K562 (cell line): ENCODE results near the gene CMTM1. TPM values are rescaled to one million over a fixed set of nuclear protein-coding genes. Genes with fewer than 3 reads are reported as not detected.

ENCODE experiments used
- ARID3A ChIP-seq: IDR thresholded peaks from 2 replicates; pipeline ENCODE4 v1.6.1; 2012; ENCODE audit warnings: low read depth, low read length, improper control_type of control experiment, borderline replicate concordance
- CREB1 ChIP-seq, 2 experiments: sonication (generic) in 1 of 2; formaldehyde crosslinking in 1 of 2; IDR thresholded peaks; 2 replicates each; pipeline versions ENCODE4 v1.6.1 to v1.8.0; 2012 to 2022; ENCODE audit warnings: inconsistent platforms in 1 of 2, mild to moderate bottlenecking in 1 of 2, missing genetic modification reagents in 1 of 2, moderate library complexity in 1 of 2
- ELK3 ChIP-seq: fragments of 450-650 bp; formaldehyde crosslinking; IDR thresholded peaks from 2 replicates; pipeline ENCODE4 v1.4.0; 2020; ENCODE audit warnings: mild to moderate bottlenecking
- FOXJ3 ChIP-seq: sonication (generic); formaldehyde crosslinking; IDR thresholded peaks from 2 replicates; pipeline ENCODE4 v1.4.0; 2020; ENCODE audit warnings: mild to moderate bottlenecking, missing genetic modification reagents
- GATAD2A ChIP-seq: fragments of 450-650 bp; IDR thresholded peaks from 2 replicates; pipeline ENCODE4 v1.6.1; 2017
- GTF2E2 ChIP-seq: fragments of 200-800 bp; sonication (Bioruptor generic); IDR thresholded peaks from 2 replicates; pipeline ENCODE4 v1.6.1; 2016; ENCODE audit warnings: missing genetic modification characterization, missing compliant biosample characterization
- HNRNPLL ChIP-seq: fragments of 200-400 bp; formaldehyde crosslinking; IDR thresholded peaks from 2 replicates; pipeline ENCODE4 v1.6.1; 2017; ENCODE audit warnings: low read length, low read depth, mild to moderate bottlenecking; ENCODE audit not compliant: poor library complexity, severe bottlenecking
- MAZ ChIP-seq, 2 experiments: fragments of 450-650 bp in 1 of 2; sonication (generic) in 1 of 2; formaldehyde crosslinking; IDR thresholded peaks in 1 of 2; conservative IDR thresholded peaks in 1 of 2; 2 replicates each; pipeline versions ENCODE4 v1.4.0 to v1.5.0; 2020; ENCODE audit warnings: mild to moderate bottlenecking in 1 of 2, missing genetic modification reagents in 1 of 2
- PHB ChIP-seq: fragments of 250-450 bp; sonication (Bioruptor Pico); IDR thresholded peaks from 2 replicates; pipeline ENCODE4 v1.5.0; 2021
- PHF21A ChIP-seq: fragments of 450-650 bp; IDR thresholded peaks from 2 replicates; pipeline ENCODE4 v1.6.1; 2017; ENCODE audit warnings: low read depth, borderline replicate concordance
- POLR3A ChIP-seq: IDR thresholded peaks from 2 replicates; pipeline ENCODE4 v1.6.1; 2011; ENCODE audit warnings: borderline replicate concordance, mild to moderate bottlenecking, moderate library complexity; ENCODE audit not compliant: insufficient read length, insufficient read depth; ENCODE audit errors: extremely low read depth
- RBBP5 ChIP-seq: fragments of 200-600 bp; sonication (generic); IDR thresholded peaks from 2 replicates; pipeline ENCODE4 v1.6.1; 2012; ENCODE audit warnings: borderline replicate concordance, mild to moderate bottlenecking, low read length, control low read depth, inconsistent platforms; ENCODE audit not compliant: insufficient read depth, poor library complexity, severe bottlenecking
- TAF7 ChIP-seq: fragments of 450-650 bp; IDR thresholded peaks from 2 replicates; pipeline ENCODE4 v1.6.1; 2016; ENCODE audit warnings: missing genetic modification characterization, missing compliant biosample characterization
- TFAP4 ChIP-seq: sonication (generic); formaldehyde crosslinking; IDR thresholded peaks from 2 replicates; pipeline ENCODE4 v1.8.0; 2022; ENCODE audit warnings: missing genetic modification reagents, mild to moderate bottlenecking, moderate library complexity, borderline replicate concordance
- ZKSCAN8 ChIP-seq: fragments of 200-800 bp; sonication (Bioruptor generic); IDR thresholded peaks from 2 replicates; pipeline ENCODE4 v1.6.1; 2016; ENCODE audit warnings: missing genetic modification characterization, missing compliant biosample characterization
- ZNF639 ChIP-seq, 2 experiments: fragments of 200-800 bp in 1 of 2; sonication (Bioruptor generic) in 1 of 2; sonication (generic) in 1 of 2; formaldehyde crosslinking in 1 of 2; IDR thresholded peaks in 1 of 2; conservative IDR thresholded peaks in 1 of 2; 2 replicates each; pipeline versions ENCODE4 v1.5.0 to v1.6.1; 2016 to 2020; ENCODE audit warnings: missing compliant biosample characterization in 1 of 2, missing genetic modification characterization in 1 of 2, missing genetic modification reagents in 1 of 2
- ZNF766 ChIP-seq: fragments of 200-800 bp; sonication (Bioruptor generic); conservative IDR thresholded peaks from 2 replicates; pipeline ENCODE4 v1.6.1; 2016; ENCODE audit warnings: missing genetic modification characterization, missing compliant biosample characterization
- polyA plus RNA-seq, 8 experiments: library from polyadenylated mRNA; depleted of rRNA in 4 of 8; stranded (reverse) in 5 of 8; unstranded in 3 of 8; fragments of >200 nt; fragmentation: Nextera tagmentation in 2 of 8; fragmentation: Illumina TruSeq in 1 of 8; extraction: Ambion mirVana in 2 of 8; extraction: Trizol in 1 of 8; gene quantifications; 2 replicates each; pipeline versions ENCODE4 v1.2.1 to v1.2.3, GENCODE V29; 2011 to 2014; ENCODE audit warnings: inconsistent platforms in 1 of 8, missing spikeins in 1 of 8
- total RNA-seq, 7 experiments: library from RNA; depleted of rRNA in 6 of 7; stranded (reverse); fragments of >200 nt in 6 of 7; fragmentation: Illumina TruSeq in 2 of 7; extraction: Trizol in 2 of 7; gene quantifications; 2 replicates each; pipeline versions ENCODE4 v1.2.1 to v1.2.3, GENCODE V29; 2011 to 2021; ENCODE audit warnings: low replicate concordance in 1 of 7

The CMTM1 gene
- total and polyA plus RNA-seq, 9 of the 15 experiments (the other 6 are each of a cell fraction or from before 2014, with no cell fraction given) = 0.25 to 2.6 (median 1.1) TPM; not detected in 2

GRCh38 chr16:66549284-66550131 lies 16.7 kb upstream of the CMTM1 start, which contains the start of gene TK2 (continued):
- no peak for TF ChIP-seq ARID3A
- TF ChIP-seq PHF21A = peak; percentile 54; the same call in 1 of the 2 replicates
- peak in 1 of 2 experiments; percentile 64; a peak in 2 of 4 replicates for TF ChIP-seq ZNF639 (CRISPR knock-in tag; conservative IDR thresholded peaks at IDR 0.05 in 1 of 2, IDR thresholded peaks at IDR 0.05 in 1 of 2)
- peak; percentile 8; the same call in 1 of the 2 replicates for TF ChIP-seq GATAD2A
- peak; percentile 84 for TF ChIP-seq RBBP5
- peak; percentile 36 for TF ChIP-seq TFAP4 (CRISPR knock-in tag)
- 0 out of 2 replicates have a peak, but pooled peaks have one; percentile 59 for TF ChIP-seq ZNF766 (CRISPR knock-in tag)
- no peak for TF ChIP-seq CREB1 (IDR thresholded peaks at IDR 0.05)
- TF ChIP-seq CREB1 (CRISPR knock-in tag; IDR thresholded peaks at IDR 0.05) = 0 out of 2 replicates have a peak, but pooled peaks have one; percentile 30
- TF ChIP-seq ELK3 (CRISPR knock-in tag) = no peak
- no peak for TF ChIP-seq POLR3A
- peak; percentile 32 for TF ChIP-seq HNRNPLL
- no peak for TF ChIP-seq FOXJ3 (CRISPR knock-in tag)
- TF ChIP-seq GTF2E2 (tag) = peak; percentile 83
- 0 out of 2 replicates have a peak, but pooled peaks have one; percentile 46 for TF ChIP-seq TAF7 (tag)
- peak in 1 of 2 experiments; percentile 78; a peak in 1 of 4 replicates for TF ChIP-seq MAZ (CRISPR knock-in tag; conservative IDR thresholded peaks at IDR 0.05 in 1 of 2, IDR thresholded peaks at IDR 0.05 in 1 of 2)
- no peak for TF ChIP-seq ZKSCAN8 (CRISPR knock-in tag)
- peak; percentile 20; the same call in 1 of the 2 replicates for TF ChIP-seq PHB (CRISPR knock-in tag)
